SK-N-SH treated with all-trans-retinoic acid at 6 μM for 48 hours (cell line): Measurements from ENCODE around the gene KHDRBS1.

Experiments
- ATAC-seq: fragments of 200-7000 bp; cut with Tn5 transposase; 3 replicates; pipeline ENCODE4 v1.9.1; 2020; ENCODE audit warnings: mild to moderate bottlenecking, moderate library complexity
- ARNTL ChIP-seq: fragments of 450-650 bp; formaldehyde crosslinking; IDR thresholded peaks from 2 replicates; pipeline ENCODE4 v1.5.0; 2020; ENCODE audit warnings: low read depth, mild to moderate bottlenecking, moderate library complexity, borderline replicate concordance
- BACH2 ChIP-seq: fragments of 250-450 bp; sonication (Bioruptor Pico); IDR thresholded peaks from 2 replicates; pipeline ENCODE4 v1.9.0; 2021; ENCODE audit warnings: mild to moderate bottlenecking, borderline replicate concordance
- GLIS3 ChIP-seq: fragments of 250-450 bp; sonication (Bioruptor Pico); IDR thresholded peaks from 2 replicates; pipeline ENCODE4 v1.5.0; 2020; ENCODE audit warnings: mild to moderate bottlenecking, moderate library complexity
- ISL1 ChIP-seq: fragments of 250-450 bp; sonication (Bioruptor Pico); IDR thresholded peaks from 2 replicates; pipeline ENCODE4 v2.1.2; 2022; ENCODE audit warnings: mild to moderate bottlenecking, moderate library complexity
- OSR1 ChIP-seq: fragments of 250-450 bp; sonication (Bioruptor Pico); IDR thresholded peaks from 2 replicates; pipeline ENCODE4 v1.8.0; 2022; ENCODE audit warnings: moderate library complexity, mild to moderate bottlenecking, inconsistent platforms
- RARB ChIP-seq: fragments of 250-450 bp; sonication (Bioruptor Pico); IDR thresholded peaks from 2 replicates; pipeline ENCODE4 v1.8.0; 2021; ENCODE audit warnings: mild to moderate bottlenecking, moderate library complexity
- SNAI2 ChIP-seq: fragments of 250-450 bp; sonication (Bioruptor Pico); IDR thresholded peaks from 2 replicates; pipeline ENCODE4 v1.5.0; 2020; ENCODE audit warnings: mild to moderate bottlenecking, moderate library complexity
- TCF4 ChIP-seq: fragments of 250-450 bp; sonication (Bioruptor Pico); IDR thresholded peaks from 2 replicates; pipeline ENCODE4 v1.8.0; 2021; ENCODE audit warnings: mild to moderate bottlenecking, moderate library complexity, borderline replicate concordance
- TOX ChIP-seq: fragments of 250-450 bp; sonication (Bioruptor Pico); IDR thresholded peaks from 2 replicates; pipeline ENCODE4 v1.8.0; 2021; ENCODE audit warnings: mild to moderate bottlenecking, moderate library complexity, borderline replicate concordance
- ZFP3 ChIP-seq: fragments of 250-450 bp; sonication (Bioruptor Pico); IDR thresholded peaks from 2 replicates; pipeline ENCODE4 v1.5.0; 2020; ENCODE audit warnings: mild to moderate bottlenecking, moderate library complexity
- ZFP30 ChIP-seq: fragments of 450-650 bp; formaldehyde crosslinking; IDR thresholded peaks from 2 replicates; pipeline ENCODE4 v1.5.0; 2022; ENCODE audit warnings: mild to moderate bottlenecking, moderate library complexity
- ZNF565 ChIP-seq: fragments of 450-650 bp; formaldehyde crosslinking; conservative IDR thresholded peaks from 2 replicates; pipeline ENCODE4 v1.5.0; 2020; ENCODE audit warnings: low read depth, mild to moderate bottlenecking, moderate library complexity
- ZNF70 ChIP-seq: fragments of 450-650 bp; formaldehyde crosslinking; IDR thresholded peaks from 2 replicates; pipeline ENCODE4 v1.5.0; 2020; ENCODE audit warnings: mild to moderate bottlenecking, moderate library complexity
- ZNF8 ChIP-seq: fragments of 450-650 bp; formaldehyde crosslinking; IDR thresholded peaks from 2 replicates; pipeline ENCODE4 v1.5.0; 2020; ENCODE audit warnings: mild to moderate bottlenecking, moderate library complexity
- TF ChIP-seq, protein P1 (sequence below): fragments of 250-450 bp; sonication (Bioruptor Pico); IDR thresholded peaks from 2 replicates; pipeline ENCODE4 v1.5.1; 2020; ENCODE audit warnings: low read depth, mild to moderate bottlenecking, moderate library complexity
- TF ChIP-seq, protein P2 (sequence below): fragments of 250-450 bp; sonication (Bioruptor Pico); IDR thresholded peaks from 2 replicates; pipeline ENCODE4 v1.8.0; 2020; ENCODE audit warnings: mild to moderate bottlenecking, moderate library complexity, borderline replicate concordance
- TF ChIP-seq, protein P3 (sequence below): fragments of 250-450 bp; sonication (Bioruptor Pico); IDR thresholded peaks from 2 replicates; pipeline ENCODE4 v1.5.0; 2020; ENCODE audit warnings: mild to moderate bottlenecking, moderate library complexity
- TF ChIP-seq, protein P4 (sequence below): fragments of 250-450 bp; sonication (Bioruptor Pico); IDR thresholded peaks from 2 replicates; pipeline ENCODE4 v1.8.0; 2021; ENCODE audit warnings: low read depth, mild to moderate bottlenecking, moderate library complexity, borderline replicate concordance

The KHDRBS1 gene

DNA sequence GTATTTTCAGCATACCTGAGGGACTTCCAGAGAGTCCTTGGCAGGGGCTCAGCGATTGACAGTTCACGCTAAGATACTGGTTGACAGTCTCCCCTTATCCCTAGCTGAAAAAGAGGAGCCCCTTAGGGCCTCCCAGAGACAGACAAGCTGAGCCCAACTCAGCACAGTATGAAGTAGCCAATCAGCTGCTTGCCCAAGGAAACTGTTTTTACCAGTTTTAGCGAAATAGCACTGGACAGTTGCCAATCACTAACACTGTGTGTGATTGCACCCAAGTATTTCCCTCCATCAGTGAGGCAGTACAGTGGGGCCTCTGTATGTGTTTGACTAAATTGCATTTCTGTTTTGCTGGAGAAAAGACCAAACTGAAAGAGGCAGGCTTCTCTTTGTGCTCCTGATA, 27.0 kb downstream of the KHDRBS1 start:
- no peak for ATAC-seq
- TF ChIP-seq TOX (CRISPR knock-in tag) (no peak), BACH2 (CRISPR knock-in tag) (no peak), ZNF70 (CRISPR knock-in tag) (no peak), ZFP30 (no peak), ZFP3 (CRISPR knock-in tag) (no peak), SNAI2 (CRISPR knock-in tag) (no peak), TCF4 (CRISPR knock-in tag) (no peak), GLIS3 (CRISPR knock-in tag) (no peak), OSR1 (no peak)
- TF ChIP-seq, protein P1, sequence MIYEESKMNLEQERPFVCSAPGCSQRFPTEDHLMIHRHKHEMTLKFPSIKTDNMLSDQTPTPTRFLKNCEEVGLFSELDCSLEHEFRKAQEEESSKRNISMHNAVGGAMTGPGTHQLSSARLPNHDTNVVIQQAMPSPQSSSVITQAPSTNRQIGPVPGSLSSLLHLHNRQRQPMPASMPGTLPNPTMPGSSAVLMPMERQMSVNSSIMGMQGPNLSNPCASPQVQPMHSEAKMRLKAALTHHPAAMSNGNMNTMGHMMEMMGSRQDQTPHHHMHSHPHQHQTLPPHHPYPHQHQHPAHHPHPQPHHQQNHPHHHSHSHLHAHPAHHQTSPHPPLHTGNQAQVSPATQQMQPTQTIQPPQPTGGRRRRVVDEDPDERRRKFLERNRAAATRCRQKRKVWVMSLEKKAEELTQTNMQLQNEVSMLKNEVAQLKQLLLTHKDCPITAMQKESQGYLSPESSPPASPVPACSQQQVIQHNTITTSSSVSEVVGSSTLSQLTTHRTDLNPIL (CRISPR knock-in tag): no peak
- TF ChIP-seq, protein P2, sequence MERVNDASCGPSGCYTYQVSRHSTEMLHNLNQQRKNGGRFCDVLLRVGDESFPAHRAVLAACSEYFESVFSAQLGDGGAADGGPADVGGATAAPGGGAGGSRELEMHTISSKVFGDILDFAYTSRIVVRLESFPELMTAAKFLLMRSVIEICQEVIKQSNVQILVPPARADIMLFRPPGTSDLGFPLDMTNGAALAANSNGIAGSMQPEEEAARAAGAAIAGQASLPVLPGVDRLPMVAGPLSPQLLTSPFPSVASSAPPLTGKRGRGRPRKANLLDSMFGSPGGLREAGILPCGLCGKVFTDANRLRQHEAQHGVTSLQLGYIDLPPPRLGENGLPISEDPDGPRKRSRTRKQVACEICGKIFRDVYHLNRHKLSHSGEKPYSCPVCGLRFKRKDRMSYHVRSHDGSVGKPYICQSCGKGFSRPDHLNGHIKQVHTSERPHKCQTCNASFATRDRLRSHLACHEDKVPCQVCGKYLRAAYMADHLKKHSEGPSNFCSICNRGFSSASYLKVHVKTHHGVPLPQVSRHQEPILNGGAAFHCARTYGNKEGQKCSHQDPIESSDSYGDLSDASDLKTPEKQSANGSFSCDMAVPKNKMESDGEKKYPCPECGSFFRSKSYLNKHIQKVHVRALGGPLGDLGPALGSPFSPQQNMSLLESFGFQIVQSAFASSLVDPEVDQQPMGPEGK (CRISPR knock-in tag): no peak

DNA sequence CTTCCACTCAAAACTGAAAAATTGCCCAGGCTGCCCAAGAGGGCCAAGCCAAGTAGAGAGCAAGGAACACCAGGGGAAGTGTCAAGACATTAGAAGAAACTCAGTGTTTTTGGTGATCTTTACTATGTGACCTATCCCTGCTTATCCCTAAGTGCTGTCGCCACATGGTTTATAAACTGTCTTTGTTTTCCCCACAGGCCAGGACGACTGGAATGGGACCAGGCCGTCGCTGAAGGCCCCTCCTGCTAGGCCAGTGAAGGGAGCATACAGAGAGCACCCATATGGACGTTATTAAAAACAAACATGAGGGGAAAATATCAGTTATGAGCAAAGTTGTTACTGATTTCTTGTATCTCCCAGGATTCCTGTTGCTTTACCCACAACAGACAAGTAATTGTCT, 28.7 kb downstream of the KHDRBS1 start:
- ATAC-seq: no peak
- TF ChIP-seq, protein P3, sequence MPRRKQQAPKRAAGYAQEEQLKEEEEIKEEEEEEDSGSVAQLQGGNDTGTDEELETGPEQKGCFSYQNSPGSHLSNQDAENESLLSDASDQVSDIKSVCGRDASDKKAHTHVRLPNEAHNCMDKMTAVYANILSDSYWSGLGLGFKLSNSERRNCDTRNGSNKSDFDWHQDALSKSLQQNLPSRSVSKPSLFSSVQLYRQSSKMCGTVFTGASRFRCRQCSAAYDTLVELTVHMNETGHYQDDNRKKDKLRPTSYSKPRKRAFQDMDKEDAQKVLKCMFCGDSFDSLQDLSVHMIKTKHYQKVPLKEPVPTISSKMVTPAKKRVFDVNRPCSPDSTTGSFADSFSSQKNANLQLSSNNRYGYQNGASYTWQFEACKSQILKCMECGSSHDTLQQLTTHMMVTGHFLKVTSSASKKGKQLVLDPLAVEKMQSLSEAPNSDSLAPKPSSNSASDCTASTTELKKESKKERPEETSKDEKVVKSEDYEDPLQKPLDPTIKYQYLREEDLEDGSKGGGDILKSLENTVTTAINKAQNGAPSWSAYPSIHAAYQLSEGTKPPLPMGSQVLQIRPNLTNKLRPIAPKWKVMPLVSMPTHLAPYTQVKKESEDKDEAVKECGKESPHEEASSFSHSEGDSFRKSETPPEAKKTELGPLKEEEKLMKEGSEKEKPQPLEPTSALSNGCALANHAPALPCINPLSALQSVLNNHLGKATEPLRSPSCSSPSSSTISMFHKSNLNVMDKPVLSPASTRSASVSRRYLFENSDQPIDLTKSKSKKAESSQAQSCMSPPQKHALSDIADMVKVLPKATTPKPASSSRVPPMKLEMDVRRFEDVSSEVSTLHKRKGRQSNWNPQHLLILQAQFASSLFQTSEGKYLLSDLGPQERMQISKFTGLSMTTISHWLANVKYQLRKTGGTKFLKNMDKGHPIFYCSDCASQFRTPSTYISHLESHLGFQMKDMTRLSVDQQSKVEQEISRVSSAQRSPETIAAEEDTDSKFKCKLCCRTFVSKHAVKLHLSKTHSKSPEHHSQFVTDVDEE: no peak
- no peak for TF ChIP-seq ARNTL (CRISPR knock-in tag)
- TF ChIP-seq ZFP30: no peak
- no peak for TF ChIP-seq ZNF565 (CRISPR knock-in tag)
- TF ChIP-seq, protein P4, sequence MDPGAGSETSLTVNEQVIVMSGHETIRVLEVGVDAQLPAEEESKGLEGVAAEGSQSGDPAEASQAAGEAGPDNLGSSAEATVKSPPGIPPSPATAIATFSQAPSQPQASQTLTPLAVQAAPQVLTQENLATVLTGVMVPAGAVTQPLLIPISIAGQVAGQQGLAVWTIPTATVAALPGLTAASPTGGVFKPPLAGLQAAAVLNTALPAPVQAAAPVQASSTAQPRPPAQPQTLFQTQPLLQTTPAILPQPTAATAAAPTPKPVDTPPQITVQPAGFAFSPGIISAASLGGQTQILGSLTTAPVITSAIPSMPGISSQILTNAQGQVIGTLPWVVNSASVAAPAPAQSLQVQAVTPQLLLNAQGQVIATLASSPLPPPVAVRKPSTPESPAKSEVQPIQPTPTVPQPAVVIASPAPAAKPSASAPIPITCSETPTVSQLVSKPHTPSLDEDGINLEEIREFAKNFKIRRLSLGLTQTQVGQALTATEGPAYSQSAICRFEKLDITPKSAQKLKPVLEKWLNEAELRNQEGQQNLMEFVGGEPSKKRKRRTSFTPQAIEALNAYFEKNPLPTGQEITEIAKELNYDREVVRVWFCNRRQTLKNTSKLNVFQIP (CRISPR knock-in tag): no peak
- no peak for TF ChIP-seq OSR1
- TF ChIP-seq, protein P2 (CRISPR knock-in tag): no peak
- TF ChIP-seq RARB (CRISPR knock-in tag): no peak
- no peak for TF ChIP-seq TOX (CRISPR knock-in tag)
- TF ChIP-seq SNAI2 (CRISPR knock-in tag): no peak
- TF ChIP-seq TCF4 (CRISPR knock-in tag): no peak
- no peak for TF ChIP-seq BACH2 (CRISPR knock-in tag)

DNA sequence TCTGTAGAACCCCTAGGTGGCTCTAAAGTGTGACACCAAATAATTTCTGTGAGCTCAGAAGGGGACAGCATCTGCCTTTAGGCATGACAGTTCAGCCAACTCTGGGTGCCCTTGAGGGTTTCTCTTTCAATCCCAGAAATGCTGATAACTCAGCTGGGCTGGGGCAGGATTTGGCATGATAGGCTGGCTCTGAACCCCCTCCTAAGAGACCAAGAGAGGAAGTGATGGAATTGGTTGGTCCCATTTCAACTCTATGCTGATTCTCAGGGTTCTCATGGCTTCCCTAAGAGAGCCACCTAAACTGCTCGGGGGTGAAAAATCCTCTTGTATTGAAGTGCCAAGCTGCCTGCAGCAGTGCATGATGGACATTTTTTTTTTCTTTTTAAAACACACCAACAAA, 30.6 kb downstream of the KHDRBS1 start:
- TF ChIP-seq, protein P2 (CRISPR knock-in tag): no peak
- TF ChIP-seq ZNF8 (CRISPR knock-in tag) (no peak), ISL1 (CRISPR knock-in tag) (no peak)
- TF ChIP-seq, all 23 proteins: peak for 0
- ATAC-seq: no peak
